SK-N-SH treated with all-trans-retinoic acid at 6 μM for 48 hours (cell line): ENCODE measurements around the gene CENPB.

ENCODE experiments used
- ATAC-seq: fragments of 200-7000 bp; cut with Tn5 transposase; 3 replicates; pipeline ENCODE4 v1.9.1; 2020; ENCODE audit warnings: mild to moderate bottlenecking, moderate library complexity
- ARNTL ChIP-seq: fragments of 450-650 bp; formaldehyde crosslinking; IDR thresholded peaks from 2 replicates; pipeline ENCODE4 v1.5.0; 2020; ENCODE audit warnings: low read depth, mild to moderate bottlenecking, moderate library complexity, borderline replicate concordance
- CSDC2 ChIP-seq: fragments of 250-450 bp; sonication (Bioruptor Pico); IDR thresholded peaks from 2 replicates; pipeline ENCODE4 v1.5.0; 2020; ENCODE audit warnings: mild to moderate bottlenecking, moderate library complexity
- ESRRG ChIP-seq: fragments of 250-450 bp; sonication (Bioruptor Pico); IDR thresholded peaks from 2 replicates; pipeline ENCODE4 v1.6.1; 2021; ENCODE audit warnings: mild to moderate bottlenecking
- GLIS3 ChIP-seq: fragments of 250-450 bp; sonication (Bioruptor Pico); IDR thresholded peaks from 2 replicates; pipeline ENCODE4 v1.5.0; 2020; ENCODE audit warnings: mild to moderate bottlenecking, moderate library complexity
- ISL1 ChIP-seq: fragments of 250-450 bp; sonication (Bioruptor Pico); IDR thresholded peaks from 2 replicates; pipeline ENCODE4 v2.1.2; 2022; ENCODE audit warnings: mild to moderate bottlenecking, moderate library complexity
- OSR1 ChIP-seq: fragments of 250-450 bp; sonication (Bioruptor Pico); IDR thresholded peaks from 2 replicates; pipeline ENCODE4 v1.8.0; 2022; ENCODE audit warnings: moderate library complexity, mild to moderate bottlenecking, inconsistent platforms
- PATZ1 ChIP-seq: fragments of 250-450 bp; sonication (Bioruptor Pico); IDR thresholded peaks from 2 replicates; pipeline ENCODE4 v1.8.0; 2020; ENCODE audit warnings: mild to moderate bottlenecking, moderate library complexity, borderline replicate concordance
- PPARA ChIP-seq: fragments of 250-450 bp; sonication (Bioruptor Pico); IDR thresholded peaks from 2 replicates; pipeline ENCODE4 v1.5.0; 2020; ENCODE audit warnings: mild to moderate bottlenecking, borderline replicate concordance
- TOX ChIP-seq: fragments of 250-450 bp; sonication (Bioruptor Pico); IDR thresholded peaks from 2 replicates; pipeline ENCODE4 v1.8.0; 2021; ENCODE audit warnings: mild to moderate bottlenecking, moderate library complexity, borderline replicate concordance
- TSHZ2 ChIP-seq: fragments of 250-450 bp; sonication (Bioruptor Pico); IDR thresholded peaks from 2 replicates; pipeline ENCODE4 v1.5.0; 2020; ENCODE audit warnings: mild to moderate bottlenecking, moderate library complexity
- ZC3H10 ChIP-seq: fragments of 250-450 bp; sonication (Bioruptor Pico); IDR thresholded peaks from 2 replicates; pipeline ENCODE4 v1.5.1; 2021; ENCODE audit warnings: mild to moderate bottlenecking, moderate library complexity
- ZFP3 ChIP-seq: fragments of 250-450 bp; sonication (Bioruptor Pico); IDR thresholded peaks from 2 replicates; pipeline ENCODE4 v1.5.0; 2020; ENCODE audit warnings: mild to moderate bottlenecking, moderate library complexity
- ZFP30 ChIP-seq: fragments of 450-650 bp; formaldehyde crosslinking; IDR thresholded peaks from 2 replicates; pipeline ENCODE4 v1.5.0; 2022; ENCODE audit warnings: mild to moderate bottlenecking, moderate library complexity
- ZNF565 ChIP-seq: fragments of 450-650 bp; formaldehyde crosslinking; conservative IDR thresholded peaks from 2 replicates; pipeline ENCODE4 v1.5.0; 2020; ENCODE audit warnings: low read depth, mild to moderate bottlenecking, moderate library complexity
- ZNF8 ChIP-seq: fragments of 450-650 bp; formaldehyde crosslinking; IDR thresholded peaks from 2 replicates; pipeline ENCODE4 v1.5.0; 2020; ENCODE audit warnings: mild to moderate bottlenecking, moderate library complexity
- TF ChIP-seq, protein P1 (sequence below): fragments of 250-450 bp; sonication (Bioruptor Pico); IDR thresholded peaks from 2 replicates; pipeline ENCODE4 v1.8.0; 2021; ENCODE audit warnings: low read depth, mild to moderate bottlenecking, moderate library complexity, borderline replicate concordance
- TF ChIP-seq, protein P2 (sequence below): fragments of 250-450 bp; sonication (Bioruptor Pico); IDR thresholded peaks from 2 replicates; pipeline ENCODE4 v1.5.1; 2020; ENCODE audit warnings: low read depth, mild to moderate bottlenecking, moderate library complexity

CENPB gene

GRCh38 chr20:3760655-3761348, 25.7 kb downstream of the CENPB start:
- ATAC-seq, result no peak
- TF ChIP-seq ZFP30 (CRISPR knock-in tag) (no peak), OSR1 (CRISPR knock-in tag) (no peak), GLIS3 (CRISPR knock-in tag) (no peak), ESRRG (CRISPR knock-in tag) (no peak), ARNTL (CRISPR knock-in tag) (no peak), TSHZ2 (CRISPR knock-in tag) (no peak), ZFP3 (CRISPR knock-in tag) (no peak), ISL1 (no peak), ZC3H10 (CRISPR knock-in tag) (no peak), TOX (CRISPR knock-in tag) (no peak), PPARA (CRISPR knock-in tag) (no peak), CSDC2 (CRISPR knock-in tag) (no peak)
- TF ChIP-seq, protein P1, sequence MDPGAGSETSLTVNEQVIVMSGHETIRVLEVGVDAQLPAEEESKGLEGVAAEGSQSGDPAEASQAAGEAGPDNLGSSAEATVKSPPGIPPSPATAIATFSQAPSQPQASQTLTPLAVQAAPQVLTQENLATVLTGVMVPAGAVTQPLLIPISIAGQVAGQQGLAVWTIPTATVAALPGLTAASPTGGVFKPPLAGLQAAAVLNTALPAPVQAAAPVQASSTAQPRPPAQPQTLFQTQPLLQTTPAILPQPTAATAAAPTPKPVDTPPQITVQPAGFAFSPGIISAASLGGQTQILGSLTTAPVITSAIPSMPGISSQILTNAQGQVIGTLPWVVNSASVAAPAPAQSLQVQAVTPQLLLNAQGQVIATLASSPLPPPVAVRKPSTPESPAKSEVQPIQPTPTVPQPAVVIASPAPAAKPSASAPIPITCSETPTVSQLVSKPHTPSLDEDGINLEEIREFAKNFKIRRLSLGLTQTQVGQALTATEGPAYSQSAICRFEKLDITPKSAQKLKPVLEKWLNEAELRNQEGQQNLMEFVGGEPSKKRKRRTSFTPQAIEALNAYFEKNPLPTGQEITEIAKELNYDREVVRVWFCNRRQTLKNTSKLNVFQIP (CRISPR knock-in tag), result no peak

DNA sequence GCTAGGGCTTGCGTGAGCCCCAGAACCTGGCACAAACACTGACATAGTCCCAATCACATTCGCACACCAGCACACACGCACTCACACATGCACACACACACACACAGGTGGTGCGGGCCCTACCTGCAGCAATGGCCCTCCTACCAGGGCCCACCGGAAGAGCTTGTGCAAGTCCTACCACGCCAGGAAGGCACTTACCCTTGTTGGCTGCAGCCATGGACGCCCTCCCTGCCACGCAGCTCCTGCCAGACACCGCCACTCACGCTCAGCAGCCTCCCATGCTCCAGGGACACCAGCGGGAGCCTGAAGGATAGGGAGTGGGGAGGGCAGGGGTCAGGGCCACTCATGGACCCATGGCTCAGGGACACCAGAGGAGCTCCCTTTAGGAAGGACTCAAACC, 26.7 kb downstream of the CENPB start:
- ATAC-seq, result no peak
- TF ChIP-seq, protein P2, sequence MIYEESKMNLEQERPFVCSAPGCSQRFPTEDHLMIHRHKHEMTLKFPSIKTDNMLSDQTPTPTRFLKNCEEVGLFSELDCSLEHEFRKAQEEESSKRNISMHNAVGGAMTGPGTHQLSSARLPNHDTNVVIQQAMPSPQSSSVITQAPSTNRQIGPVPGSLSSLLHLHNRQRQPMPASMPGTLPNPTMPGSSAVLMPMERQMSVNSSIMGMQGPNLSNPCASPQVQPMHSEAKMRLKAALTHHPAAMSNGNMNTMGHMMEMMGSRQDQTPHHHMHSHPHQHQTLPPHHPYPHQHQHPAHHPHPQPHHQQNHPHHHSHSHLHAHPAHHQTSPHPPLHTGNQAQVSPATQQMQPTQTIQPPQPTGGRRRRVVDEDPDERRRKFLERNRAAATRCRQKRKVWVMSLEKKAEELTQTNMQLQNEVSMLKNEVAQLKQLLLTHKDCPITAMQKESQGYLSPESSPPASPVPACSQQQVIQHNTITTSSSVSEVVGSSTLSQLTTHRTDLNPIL, result no peak
- no peak for TF ChIP-seq ZC3H10 (CRISPR knock-in tag)
- TF ChIP-seq ZFP3 (CRISPR knock-in tag), result no peak
- TF ChIP-seq TSHZ2 (CRISPR knock-in tag), result no peak
- TF ChIP-seq ZNF8 (CRISPR knock-in tag), result no peak
- TF ChIP-seq GLIS3 (CRISPR knock-in tag), result no peak
- no peak for TF ChIP-seq PATZ1 (CRISPR knock-in tag)
- TF ChIP-seq, protein P1 (CRISPR knock-in tag), result no peak
- TF ChIP-seq ZNF565, result no peak
